SK-N-SH (cell line): Measurements from ENCODE around the gene HYCC1. TPM values are rescaled to one million over a fixed set of nuclear protein-coding genes. Genes with fewer than 3 reads are reported as not detected.

Source experiments
- CTCF ChIA-PET: fragments of 300-600, 350-600 bp; formaldehyde crosslinking; extraction: SDS; loops from one replicate; lab custom pipeline; 2021; lab: Yijun Ruan, JAX
- POLR2A ChIA-PET: fragments of 350-600 bp; sonication (Branson Sonifier 250); formaldehyde crosslinking; extraction: SDS; loops from one replicate; lab custom pipeline; 2020; ENCODE audit warnings: antibody characterized with exemption, inconsistent platforms; lab: Yijun Ruan, JAX
- DNase-seq: peaks from one replicate; pipeline ENCODE4 v3.0.0; 2012
- H2AFZ ChIP-seq: fragments of 200-600 bp; sonication (generic); 2 replicates; pipeline ENCODE4 v1.8.1; 2016; ENCODE audit warnings: antibody characterized with exemption, mild to moderate bottlenecking, low read depth
- H3F3A ChIP-seq: fragments of 200-600 bp; sonication (generic); replicated peaks from 2 replicates; pipeline ENCODE3; 2016; ENCODE audit warnings: antibody characterized with exemption, mild to moderate bottlenecking; ENCODE audit not compliant: insufficient read depth
- H3K27ac ChIP-seq, 2 experiments: fragments of 200-500 bp in 1 of 2; fragments of 200-600 bp in 1 of 2; sonication (Bioruptor generic) in 1 of 2; sonication (generic), shearing (Covaris generic) in 1 of 2; 2 replicates each; pipeline versions ENCODE4 v1.5.1 to v1.6.1; 2014 to 2016; ENCODE audit warnings: low read depth in 2 of 2, inconsistent platforms in 1 of 2, low read length in 1 of 2, mild to moderate bottlenecking in 1 of 2, mixed read lengths in 1 of 2
- H3K27me3 ChIP-seq: fragments of 200-600 bp; sonication (generic), shearing (Covaris generic); 2 replicates; pipeline ENCODE4 v1.6.1; 2016; ENCODE audit warnings: mixed run types; ENCODE audit not compliant: insufficient read depth
- H3K36me3 ChIP-seq, 2 experiments: fragments of 200-500 bp in 1 of 2; fragments of 200-600 bp in 1 of 2; sonication (Bioruptor generic) in 1 of 2; sonication (generic) in 1 of 2; replicated peaks in 1 of 2; 2 replicates each; pipeline versions ENCODE3 to v1.5.1; 2014 to 2016; ENCODE audit warnings: low read length in 1 of 2, mild to moderate bottlenecking in 1 of 2; ENCODE audit not compliant: insufficient read depth in 2 of 2, control insufficient read depth in 1 of 2
- H3K4me1 ChIP-seq, 2 experiments: fragments of 200-500 bp in 1 of 2; fragments of 200-600 bp in 1 of 2; sonication (Bioruptor generic) in 1 of 2; sonication (generic), shearing (Covaris generic) in 1 of 2; 2 replicates each; pipeline versions ENCODE4 v1.5.1 to v1.6.1; 2014 to 2016; ENCODE audit warnings: low read depth in 1 of 2, low read length in 1 of 2, mixed run types in 1 of 2; ENCODE audit not compliant: insufficient read depth in 2 of 2, control insufficient read depth in 1 of 2
- H3K4me2 ChIP-seq: fragments of 200-600 bp; sonication (generic), shearing (Covaris generic); 2 replicates; pipeline ENCODE4 v1.6.1; 2017; ENCODE audit warnings: mixed run types
- H3K4me3 ChIP-seq, 2 experiments: fragments of 200-500 bp in 1 of 2; fragments of 200-600 bp in 1 of 2; sonication (Bioruptor generic) in 1 of 2; sonication (generic), shearing (Covaris generic) in 1 of 2; 2 replicates each; pipeline versions ENCODE4 v1.5.1 to v1.8.1; 2014 to 2016; ENCODE audit warnings: low read depth in 2 of 2, inconsistent platforms in 1 of 2, low read length in 1 of 2, mild to moderate bottlenecking in 1 of 2, mixed read lengths in 1 of 2, moderate library complexity in 1 of 2
- H3K79me2 ChIP-seq: fragments of 200-600 bp; sonication (generic); 2 replicates; pipeline ENCODE4 v1.8.1; 2017; ENCODE audit warnings: mild to moderate bottlenecking; ENCODE audit not compliant: insufficient read depth
- H3K9ac ChIP-seq: fragments of 200-600 bp; sonication (generic); 2 replicates; pipeline ENCODE4 v1.6.1; 2017; ENCODE audit warnings: mixed run types
- H3K9me2 ChIP-seq: fragments of 200-600 bp; sonication (generic); 2 replicates; pipeline ENCODE4 v1.6.1; 2017; ENCODE audit warnings: mixed run types
- H3K9me3 ChIP-seq: fragments of 200-600 bp; sonication (generic); 2 replicates; pipeline ENCODE4 v1.6.1; 2017; ENCODE audit warnings: mixed run types, mild to moderate bottlenecking, moderate library complexity
- H4K20me1 ChIP-seq: fragments of 200-600 bp; sonication (generic); 2 replicates; pipeline ENCODE4 v1.6.1; 2017; ENCODE audit warnings: mild to moderate bottlenecking, mixed run types; ENCODE audit not compliant: insufficient read depth
- CTCF ChIP-seq: fragments of 200-600 bp; sonication (generic); IDR thresholded peaks from 2 replicates; pipeline ENCODE4 v1.6.1; 2017; ENCODE audit warnings: antibody characterized with exemption, mild to moderate bottlenecking, moderate library complexity
- EZH2phosphoT487 ChIP-seq: fragments of 200-600 bp; sonication (generic); IDR thresholded peaks from 2 replicates; pipeline ENCODE4 v1.6.1; 2017; ENCODE audit warnings: low read depth, mixed run types, mild to moderate bottlenecking, antibody characterized with exemption, moderate library complexity, borderline replicate concordance
- FOSL2 ChIP-seq: IDR thresholded peaks from 2 replicates; pipeline ENCODE4 v1.4.0; 2012; ENCODE audit warnings: low read depth, mild to moderate bottlenecking, moderate library complexity, borderline replicate concordance
- FOXJ3 ChIP-seq: sonication (generic); formaldehyde crosslinking; IDR thresholded peaks from 2 replicates; pipeline ENCODE4 v1.5.1; 2020; ENCODE audit warnings: mild to moderate bottlenecking, missing genetic modification reagents
- FOXM1 ChIP-seq: IDR thresholded peaks from 2 replicates; pipeline ENCODE4 v1.4.0; 2012; ENCODE audit warnings: low read depth, mild to moderate bottlenecking
- GABPA ChIP-seq: IDR thresholded peaks from 2 replicates; pipeline ENCODE4 v1.4.0; 2012; ENCODE audit warnings: low read depth, mild to moderate bottlenecking
- JUND ChIP-seq: IDR thresholded peaks from 2 replicates; pipeline ENCODE4 v1.4.0; 2012
- NFIC ChIP-seq: IDR thresholded peaks from 2 replicates; pipeline ENCODE4 v1.4.0; 2012; ENCODE audit warnings: borderline replicate concordance
- POLR2AphosphoS5 ChIP-seq: IDR thresholded peaks from 2 replicates; pipeline ENCODE4 v1.6.1; 2012; ENCODE audit warnings: low read depth, low read length
- REST ChIP-seq: IDR thresholded peaks from 2 replicates; pipeline ENCODE4 v1.6.1; 2012; ENCODE audit warnings: mild to moderate bottlenecking, low read depth, low read length, moderate library complexity
- SIN3A ChIP-seq: IDR thresholded peaks from 2 replicates; pipeline ENCODE4 v1.6.1; 2012; ENCODE audit warnings: low read depth, mild to moderate bottlenecking, low read length, moderate library complexity, borderline replicate concordance
- SMC3 ChIP-seq: IDR thresholded peaks from 2 replicates; pipeline ENCODE4 v1.6.1; 2012; ENCODE audit warnings: low read depth, low read length, improper control_type of control experiment
- TCF12 ChIP-seq: IDR thresholded peaks from 2 replicates; pipeline ENCODE4 v1.4.0; 2012
- USF2 ChIP-seq: fragments of 150-350 bp; IDR thresholded peaks from 2 replicates; pipeline ENCODE4 v1.6.1; 2017; ENCODE audit warnings: antibody characterized with exemption, low read length, low read depth, borderline replicate concordance
- WGBS: methylation state at CpG from one replicate; pipeline ENCODE4 v1.1.6; 2017; ENCODE audit warnings: low lambda C conversion rate; 5-methylcytosine and 5-hydroxymethylcytosine counted together
- polyA plus RNA-seq, 3 experiments: library from polyadenylated mRNA; depleted of rRNA; stranded (reverse); fragments of >200 nt; gene quantifications; 2 replicates each; pipeline ENCODE4 v1.2.3, GENCODE V29; 2012
- TF ChIP-seq, protein P1 (sequence below): IDR thresholded peaks from 2 replicates; pipeline ENCODE4 v1.4.0; 2012; ENCODE audit warnings: low read depth, borderline replicate concordance

HYCC1 gene
- polyA plus RNA-seq, 1 of the 3 experiments (the other 2 are of a cell fraction): 5.3 TPM

- Histone ChIP-seq H3K27ac (no peak overlapping the region), H3K9me3 (no peaks in the 10 kb centered on the region), H2AFZ (no peak overlapping the region), H3K4me2 (no peak overlapping the region), H3K79me2 (no peaks in the 10 kb centered on the region), H3K9me2 (no peaks in the 10 kb centered on the region), H3K9ac (no peak overlapping the region), H3K4me3 (no peak overlapping the region), H4K20me1 (no peaks in the 10 kb centered on the region), H3K4me1 (no peaks in the 10 kb centered on the region; a peak in 1 of 4 replicates), H3K36me3 (no peaks in the 10 kb centered on the region), H3F3A (peaks cover 4% of the 10 kb centered on the region), H3K27me3 (peaks cover 9% of the 10 kb centered on the region)
- ChIA-PET CTCF (interaction anchor here (1.2 kb wide), 1 partner anchor 37 kb away, joined by 8 read pairs; no protein-coding TSS in a partner anchor), POLR2A (no interaction called here)
- DNase-seq: no peak
- TF ChIP-seq NFIC: no peak
- no peak for TF ChIP-seq TCF12
- TF ChIP-seq, protein P1, sequence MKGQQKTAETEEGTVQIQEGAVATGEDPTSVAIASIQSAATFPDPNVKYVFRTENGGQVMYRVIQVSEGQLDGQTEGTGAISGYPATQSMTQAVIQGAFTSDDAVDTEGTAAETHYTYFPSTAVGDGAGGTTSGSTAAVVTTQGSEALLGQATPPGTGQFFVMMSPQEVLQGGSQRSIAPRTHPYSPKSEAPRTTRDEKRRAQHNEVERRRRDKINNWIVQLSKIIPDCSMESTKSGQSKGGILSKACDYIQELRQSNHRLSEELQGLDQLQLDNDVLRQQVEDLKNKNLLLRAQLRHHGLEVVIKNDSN: no peak
- 13% methylated on average over 6 of the region's 6 CpGs for WGBS
Observed at GRCh38 chr7:23018750-23019149, 4.8 kb upstream of the HYCC1 start.

GRCh38 chr7:23017309-23017708, 3.4 kb upstream of the HYCC1 start:
- TF ChIP-seq FOSL2 (no peak), FOXM1 (no peak), SIN3A (no peak), USF2 (no peak), REST (no peak), EZH2phosphoT487 (no peak), SMC3 (no peak), FOXJ3 (CRISPR knock-in tag) (no peak), JUND (no peak), GABPA (no peak), TCF12 (no peak), POLR2AphosphoS5 (no peak), CTCF (no peak)
- TF ChIP-seq, protein P1: no peak
- no peaks in the 10 kb centered on the region for H3K9me2 ChIP-seq
- peaks cover 10% of the 10 kb centered on the region; the same call in 1 of the 2 replicates for H3K27me3 ChIP-seq
- H3K4me3 ChIP-seq: no peak overlapping the region
- no peak overlapping the region for H3K4me2 ChIP-seq
- no peaks in the 10 kb centered on the region for H3F3A ChIP-seq
- H2AFZ ChIP-seq: peak overlapping the region; percentile 27
- no peak overlapping the region for H3K9ac ChIP-seq
- H3K4me1 ChIP-seq: peaks cover 5 to 6% of the 10 kb centered on the region in 2 experiments; a peak in 2 of 4 replicates
- ChIA-PET CTCF (interaction anchor here (1.0 kb wide), 1 partner anchor 39 kb away, joined by 3 read pairs; no protein-coding TSS in a partner anchor), POLR2A (no interaction called here)
- H3K9me3 ChIP-seq: no peaks in the 10 kb centered on the region
- no peak overlapping the region for H3K27ac ChIP-seq
- no peak for DNase-seq
- H4K20me1 ChIP-seq: no peaks in the 10 kb centered on the region
- no peaks in the 10 kb centered on the region for H3K79me2 ChIP-seq
- H3K36me3 ChIP-seq: no peaks in the 10 kb centered on the region
- WGBS: 8% methylated on average over 3 of the region's 3 CpGs
